MCF 10A (cell line): ENCODE measurements around the gene LRCH4. TPM values are rescaled to one million over a fixed set of nuclear protein-coding genes. Genes with fewer than 3 reads are reported as not detected.

Experiments
- BruUV-seq: library from RNA; stranded (reverse); fragments of 400-500 nt; replicated peaks from 2 replicates; lab custom pipeline; 2021; lab: Mats Ljungman, UMichigan
- CTCF ChIA-PET: fragments of 300-600 bp; sonication (Branson Sonifier 250); formaldehyde crosslinking; extraction: SDS; loops from one replicate; lab custom pipeline; 2021; ENCODE audit warnings: antibody characterized with exemption, inconsistent platforms; lab: Yijun Ruan, JAX
- POLR2A ChIA-PET: fragments of 300-600, 350-650 bp; sonication (Branson Sonifier 250); formaldehyde crosslinking; extraction: SDS; loops from one replicate; lab custom pipeline; 2020; ENCODE audit warnings: antibody characterized with exemption, inconsistent platforms; lab: Yijun Ruan, JAX
- DNase-seq: peaks from one replicate; pipeline ENCODE4 v3.0.0-alpha.2; 2018; ENCODE audit not compliant: unreplicated experiment
- H3K27ac Mint-ChIP-seq: one replicate; pipeline ENCODE4 v1.8.0; 2022; ENCODE audit warnings: mild to moderate bottlenecking, low read depth, mixed read lengths; ENCODE audit not compliant: unreplicated experiment
- H3K27me3 Mint-ChIP-seq: one replicate; pipeline ENCODE4 v1.8.0; 2022; ENCODE audit warnings: mixed read lengths; ENCODE audit not compliant: insufficient read depth, unreplicated experiment
- H3K36me3 Mint-ChIP-seq: one replicate; pipeline ENCODE4 v1.8.0; 2022; ENCODE audit warnings: mild to moderate bottlenecking, moderate library complexity, mixed read lengths; ENCODE audit not compliant: insufficient read depth, unreplicated experiment
- H3K4me1 Mint-ChIP-seq: one replicate; pipeline ENCODE4 v1.8.0; 2022; ENCODE audit warnings: mixed read lengths; ENCODE audit not compliant: insufficient read depth, unreplicated experiment
- H3K4me3 Mint-ChIP-seq: one replicate; pipeline ENCODE4 v1.8.0; 2022; ENCODE audit warnings: mild to moderate bottlenecking, moderate library complexity, mixed read lengths; ENCODE audit not compliant: unreplicated experiment
- H3K9me3 Mint-ChIP-seq: one replicate; pipeline ENCODE4 v1.8.0; 2022; ENCODE audit warnings: mixed read lengths; ENCODE audit not compliant: unreplicated experiment
- CTCF ChIP-seq: fragments of 200-600 bp; IDR thresholded peaks from one replicate; pipeline ENCODE4 v1.8.0; 2022; ENCODE audit warnings: antibody characterized with exemption, mild to moderate bottlenecking; ENCODE audit not compliant: unreplicated experiment
- intact Hi-C: fragments of 100-400 bp; cut with micrococcal nuclease; formaldehyde crosslinking; loops from 2 replicates; pipeline ENCODE4 v1.14.1; 2022
- total RNA-seq: library from RNA; stranded (reverse); gene quantifications from 2 replicates; pipeline ENCODE4 v1.2.3, GENCODE V29; 2022

Gene LRCH4
- total RNA-seq, 1 experiment from 2014 or later = 22.3 TPM

DNA sequence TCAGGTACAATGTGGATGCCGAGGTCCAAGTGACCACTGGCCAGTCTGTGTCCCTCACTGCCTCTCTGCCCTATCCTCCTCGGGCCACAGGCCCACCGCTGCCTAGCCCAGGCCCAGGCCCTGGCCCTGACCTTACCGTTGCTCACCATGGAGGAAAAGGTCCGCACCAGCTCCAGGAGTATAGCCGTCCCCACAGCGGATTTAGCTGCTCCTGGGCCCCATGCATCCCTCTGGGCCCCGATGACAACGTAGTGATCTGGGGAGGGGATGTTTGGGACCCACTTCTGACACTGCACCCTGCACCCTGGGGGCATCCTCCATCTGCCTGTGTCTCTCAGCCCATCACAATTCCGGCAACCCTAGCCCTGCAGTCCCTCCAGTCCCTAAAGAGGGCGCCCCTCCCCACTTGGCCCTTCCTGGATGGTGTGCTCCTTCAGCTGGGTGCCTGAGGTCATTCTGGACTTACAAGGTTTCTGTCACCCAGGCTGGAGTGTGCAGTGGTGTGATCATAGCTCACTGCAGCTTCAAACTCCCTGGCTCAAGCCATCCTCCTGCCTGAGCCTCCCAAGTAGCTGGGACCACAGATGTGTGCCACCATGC is 43.3 kb upstream of the LRCH4 start:
- Mint-ChIP-seq H3K27ac (no peak overlapping the region), H3K9me3 (no peaks in the 10 kb centered on the region), H3K27me3 (peaks cover 8% of the 10 kb centered on the region), H3K4me1 (peaks cover 2% of the 10 kb centered on the region), H3K4me3 (no peak overlapping the region), H3K36me3 (peaks cover 7% of the 10 kb centered on the region)
- peak; percentile 24 for TF ChIP-seq CTCF
- POLR2A ChIA-PET = no interaction called here
- no TSS peak for BruUV-seq
- CTCF ChIA-PET = interaction anchor here (0.6 to 0.7 kb wide), 3 partner anchors 11 to 76 kb away, joined by 3 read pairs; no protein-coding TSS in a partner anchor
- DNase-seq = peak; percentile 37
- intact Hi-C loops = loop anchor here (5.0 kb wide), 1 partner anchor 43 kb away; the partner anchor contains the start of gene GNB2

GRCh38 chr7:100627238-100627549 is 41.3 kb upstream of the LRCH4 start:
- no peaks in the 10 kb centered on the region for H3K9me3 Mint-ChIP-seq
- no peak for TF ChIP-seq CTCF
- ChIA-PET CTCF (no interaction called here), POLR2A (interaction anchor here (1.5 to 2.6 kb wide), 3 partner anchors 15 to 79 kb away, joined by 3 to 7 read pairs (median 4); partner anchors contain the start of genes GNB2, MOSPD3 and POP7)
- H3K4me3 Mint-ChIP-seq = no peak overlapping the region
- H3K4me1 Mint-ChIP-seq = peaks cover 6% of the 10 kb centered on the region
- BruUV-seq = no TSS peak
- H3K27me3 Mint-ChIP-seq = no peaks in the 10 kb centered on the region
- intact Hi-C loops = loop anchor here (5.0 kb wide), 1 partner anchor 45 kb away; the partner anchor contains the start of gene GNB2
- no peak overlapping the region for H3K27ac Mint-ChIP-seq
- H3K36me3 Mint-ChIP-seq = no peaks in the 10 kb centered on the region
- no peak for DNase-seq

GRCh38 chr7:100626530-100627237 is 40.8 kb upstream of the LRCH4 start:
- Mint-ChIP-seq H3K27ac (no peak overlapping the region), H3K36me3 (no peaks in the 10 kb centered on the region), H3K4me1 (peaks cover 6% of the 10 kb centered on the region), H3K9me3 (no peaks in the 10 kb centered on the region), H3K4me3 (peak overlapping the region; percentile 53), H3K27me3 (no peaks in the 10 kb centered on the region)
- peak; percentile 84 for DNase-seq
- intact Hi-C loops = loop anchor here (5.0 kb wide), 1 partner anchor 46 kb away; the partner anchor contains the start of gene GNB2
- no TSS peak for BruUV-seq
- CTCF ChIA-PET = interaction anchor here (0.8 to 1.1 kb wide), 3 partner anchors 33 to 173 kb away, joined by 3 read pairs; no protein-coding TSS in a partner anchor
- POLR2A ChIA-PET = interaction anchor here (0.7 to 2.6 kb wide), 4 partner anchors 15 to 79 kb away, joined by 3 to 7 read pairs (median 4); partner anchors contain the start of genes FBXO24, GNB2, LRCH4 and MOSPD3
- TF ChIP-seq CTCF = no peak

GRCh38 chr7:100626055-100626454 is 40.1 kb upstream of the LRCH4 start:
- ChIA-PET CTCF (interaction anchor here (0.5 to 1.1 kb wide), 4 partner anchors 34 to 173 kb away, joined by 3 read pairs; no protein-coding TSS in a partner anchor), POLR2A (interaction anchor here (0.7 to 2.6 kb wide), 5 partner anchors 14 to 530 kb away, joined by 3 to 7 read pairs (median 4); partner anchors contain the start of genes FBXO24, GNB2, LRCH4 and MOSPD3)
- no TSS peak for BruUV-seq
- Mint-ChIP-seq H3K27ac (no peak overlapping the region), H3K27me3 (no peaks in the 10 kb centered on the region), H3K9me3 (no peaks in the 10 kb centered on the region), H3K4me3 (peak overlapping the region; percentile 53), H3K4me1 (peaks cover 6% of the 10 kb centered on the region), H3K36me3 (no peaks in the 10 kb centered on the region)
- TF ChIP-seq CTCF = no peak
- intact Hi-C loops = loop anchor here (5.0 kb wide), 1 partner anchor 46 kb away; the partner anchor contains the start of gene GNB2
- no peak for DNase-seq
